ENCODE data around the gene TANC1.

TANC1 gene

DNA sequence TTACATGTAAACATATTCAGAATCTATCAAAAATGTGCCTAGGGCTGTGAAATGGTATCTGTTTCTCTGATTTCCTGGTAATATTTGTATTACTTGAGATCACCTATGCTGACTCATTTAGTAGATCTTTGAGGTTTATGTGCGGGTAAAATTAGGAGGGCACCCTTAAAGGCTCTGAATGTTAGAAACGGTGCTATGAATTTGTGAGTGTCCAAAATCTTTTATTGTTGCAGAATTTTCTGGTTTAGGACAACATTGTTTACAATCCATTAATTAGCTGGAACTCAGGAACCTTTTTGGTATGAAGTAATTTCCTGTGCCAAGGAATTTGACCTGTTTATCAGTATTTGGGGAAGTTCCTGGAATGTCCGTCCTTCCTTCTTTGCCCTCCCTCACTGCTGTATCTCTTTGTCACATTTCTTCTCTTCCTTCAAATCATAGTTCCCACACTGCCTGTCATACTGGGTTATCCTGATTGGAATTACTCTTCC, 130.5 kb downstream of the TANC1 start:
- Mint-ChIP-seq H3K4me3 (no peak overlapping the region), H3K9me3 (peaks cover 15% of the 10 kb centered on the region), H3K36me3 (ENCODE audit: low read depth) (peaks cover 4% of the 10 kb centered on the region)

DNA sequence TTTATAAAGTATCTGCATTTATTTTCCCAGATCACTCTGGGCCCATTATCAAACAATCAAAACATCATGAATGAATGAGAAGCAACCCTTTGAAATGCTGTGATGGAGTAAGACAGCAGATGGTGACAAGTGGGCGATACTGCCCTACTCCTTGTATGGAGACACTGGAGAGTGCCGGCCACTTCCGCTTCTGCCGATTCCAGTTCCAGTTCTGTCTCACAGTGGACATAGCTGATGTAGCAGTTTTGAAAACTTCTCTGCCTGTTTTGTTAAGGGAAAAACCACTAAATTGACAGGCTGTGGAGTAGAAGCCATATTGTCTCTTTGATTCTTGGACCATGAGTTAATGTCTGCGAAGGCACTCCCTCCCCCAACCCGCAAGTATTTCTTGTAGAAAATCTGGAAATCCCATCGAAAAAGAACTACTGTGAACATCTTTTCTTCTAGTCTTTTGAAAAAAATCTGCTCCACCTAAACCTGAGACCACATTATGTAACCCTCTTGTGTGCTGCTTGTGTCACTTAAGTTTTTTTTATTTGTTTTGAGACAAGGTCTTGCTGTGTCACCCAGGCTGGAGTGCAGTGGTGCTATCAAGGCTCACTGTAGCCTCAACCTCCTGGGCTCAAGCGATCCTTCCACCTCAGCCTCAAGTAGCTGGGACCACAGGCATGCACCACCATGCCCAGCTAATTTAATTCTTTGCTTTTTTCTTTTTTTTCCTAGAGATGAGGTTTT, 133.5 kb downstream of the TANC1 start:
- Mint-ChIP-seq H3K9me3 (peaks cover 2% of the 10 kb centered on the region), H3K27ac (no peak overlapping the region), H3K4me1 (ENCODE audit: low read depth) (no peaks in the 10 kb centered on the region), H3K27me3 (ENCODE audit: low read depth) (no peaks in the 10 kb centered on the region), H3K4me3 (no peak overlapping the region), H3K36me3 (ENCODE audit: low read depth) (no peaks in the 10 kb centered on the region)

More for the DNA sequence above, 130.5 kb downstream of the TANC1 start:
- Mint-ChIP-seq H3K4me1 (ENCODE audit: low read depth) (peaks cover 4% of the 10 kb centered on the region), H3K27me3 (ENCODE audit: low read depth) (no peaks in the 10 kb centered on the region), H3K27ac (no peak overlapping the region)

DNA sequence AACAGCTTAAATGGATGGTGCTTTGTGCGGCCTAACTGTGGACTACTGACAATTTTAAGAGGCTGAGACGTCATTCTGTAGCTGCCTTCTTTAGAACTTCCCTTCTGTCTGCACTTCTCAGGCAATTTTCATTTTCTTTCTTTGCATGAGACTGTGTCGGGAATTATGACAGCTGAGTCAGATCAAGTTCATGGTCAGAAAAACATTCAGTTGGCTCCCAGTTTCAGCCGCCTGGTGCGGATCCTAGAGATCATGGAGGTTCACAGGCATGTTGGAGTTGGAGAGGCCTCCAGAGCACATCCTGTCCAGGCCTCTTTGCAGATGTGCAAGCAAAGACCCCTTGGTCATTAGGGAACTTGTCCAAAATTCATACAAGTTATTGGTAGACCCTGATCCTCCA, 135.0 kb downstream of the TANC1 start:
- Mint-ChIP-seq H3K9me3 (no peaks in the 10 kb centered on the region), H3K27me3 (ENCODE audit: low read depth) (no peaks in the 10 kb centered on the region), H3K4me3 (no peak overlapping the region), H3K36me3 (ENCODE audit: low read depth) (no peaks in the 10 kb centered on the region), H3K27ac (no peak overlapping the region), H3K4me1 (ENCODE audit: low read depth) (no peaks in the 10 kb centered on the region)

DNA sequence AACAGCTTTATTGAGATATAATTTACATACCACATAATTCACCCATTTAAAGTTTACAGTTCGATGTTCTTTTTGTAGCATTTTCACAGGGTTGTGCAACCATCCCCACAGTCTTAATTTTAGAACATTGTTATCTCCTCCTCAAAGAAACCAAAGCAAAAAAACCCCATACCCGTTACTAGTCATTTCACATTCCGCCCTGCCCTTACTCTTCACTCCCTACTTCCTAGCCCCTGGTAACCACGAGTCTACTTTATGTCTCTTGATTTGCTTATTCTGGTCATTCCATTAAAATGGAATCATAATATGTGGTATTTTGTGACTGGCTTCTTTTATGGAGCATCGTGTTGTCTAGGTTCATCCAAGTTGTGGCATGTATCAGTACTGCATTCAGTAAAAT, 137.7 kb downstream of the TANC1 start:
- H3K4me3 Mint-ChIP-seq = no peak overlapping the region
- H3K9me3 Mint-ChIP-seq = no peaks in the 10 kb centered on the region
- H3K36me3 Mint-ChIP-seq (ENCODE audit: low read depth) = no peaks in the 10 kb centered on the region
- no peaks in the 10 kb centered on the region for H3K4me1 Mint-ChIP-seq (ENCODE audit: low read depth)
- no peak overlapping the region for H3K27ac Mint-ChIP-seq
- no peaks in the 10 kb centered on the region for H3K27me3 Mint-ChIP-seq (ENCODE audit: low read depth)

DNA sequence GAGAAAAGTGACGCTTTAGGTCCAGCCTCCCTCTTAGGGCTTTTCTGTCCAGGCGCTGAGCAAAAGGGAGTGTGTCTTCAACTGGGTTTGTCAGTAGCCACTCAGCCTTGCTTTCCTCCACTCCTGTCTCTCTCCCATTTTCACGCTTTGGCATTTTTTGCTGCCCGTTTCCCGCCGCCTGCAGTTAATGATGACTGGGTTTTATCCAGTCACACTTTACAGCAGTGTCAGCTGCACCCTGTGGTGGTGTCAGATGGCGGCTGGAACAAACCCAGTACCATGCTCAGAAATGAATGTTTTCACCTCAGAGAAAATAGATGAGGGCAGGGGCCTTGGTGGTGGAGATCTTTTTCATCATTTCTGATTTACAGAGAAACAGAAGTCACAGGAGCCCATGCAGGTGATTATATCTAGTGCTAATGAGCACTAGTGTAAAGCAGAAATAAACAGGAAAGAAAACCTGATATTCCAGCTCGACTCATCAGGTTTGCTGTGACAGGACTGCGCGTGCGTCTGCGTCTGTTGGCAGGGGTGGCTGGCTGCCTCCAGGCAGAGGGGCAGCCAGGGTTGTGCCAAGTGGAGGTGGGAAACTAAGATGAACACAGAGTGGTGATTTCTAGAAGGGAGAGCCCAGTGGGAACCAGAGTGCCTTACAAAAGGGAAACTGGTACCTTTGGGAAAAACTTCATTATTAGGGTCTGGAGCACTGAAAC, 139.9 kb downstream of the TANC1 start:
- no peaks in the 10 kb centered on the region for H3K4me1 Mint-ChIP-seq (ENCODE audit: low read depth)
- no peaks in the 10 kb centered on the region for H3K9me3 Mint-ChIP-seq
- H3K27ac Mint-ChIP-seq = no peak overlapping the region
- H3K27me3 Mint-ChIP-seq (ENCODE audit: low read depth) = peaks cover 4% of the 10 kb centered on the region
- no peaks in the 10 kb centered on the region for H3K36me3 Mint-ChIP-seq (ENCODE audit: low read depth)
- no peak overlapping the region for H3K4me3 Mint-ChIP-seq

DNA sequence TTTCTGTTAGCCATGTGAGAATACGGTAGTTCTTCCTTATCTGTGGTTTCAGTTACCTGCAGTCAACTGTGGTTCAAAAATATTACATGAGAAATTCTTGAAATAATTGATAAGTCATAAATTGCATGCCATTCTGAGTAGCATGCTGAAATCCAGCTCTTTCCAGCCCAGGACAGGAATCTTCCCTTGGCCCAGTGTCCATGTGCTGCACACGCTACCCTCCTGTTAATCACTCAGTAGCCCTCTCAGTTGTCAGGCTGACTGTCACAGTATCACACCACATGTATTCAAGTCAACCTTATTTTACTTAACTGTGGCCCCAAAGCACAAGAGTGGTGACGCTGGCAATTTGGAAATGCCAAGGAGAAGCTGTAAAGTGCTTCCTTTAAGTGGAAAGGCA, 141.1 kb downstream of the TANC1 start:
- Mint-ChIP-seq H3K9me3 (no peaks in the 10 kb centered on the region), H3K27me3 (ENCODE audit: low read depth) (peaks cover 11% of the 10 kb centered on the region), H3K27ac (no peak overlapping the region), H3K4me3 (no peak overlapping the region), H3K36me3 (ENCODE audit: low read depth) (no peaks in the 10 kb centered on the region), H3K4me1 (ENCODE audit: low read depth) (no peaks in the 10 kb centered on the region)

DNA sequence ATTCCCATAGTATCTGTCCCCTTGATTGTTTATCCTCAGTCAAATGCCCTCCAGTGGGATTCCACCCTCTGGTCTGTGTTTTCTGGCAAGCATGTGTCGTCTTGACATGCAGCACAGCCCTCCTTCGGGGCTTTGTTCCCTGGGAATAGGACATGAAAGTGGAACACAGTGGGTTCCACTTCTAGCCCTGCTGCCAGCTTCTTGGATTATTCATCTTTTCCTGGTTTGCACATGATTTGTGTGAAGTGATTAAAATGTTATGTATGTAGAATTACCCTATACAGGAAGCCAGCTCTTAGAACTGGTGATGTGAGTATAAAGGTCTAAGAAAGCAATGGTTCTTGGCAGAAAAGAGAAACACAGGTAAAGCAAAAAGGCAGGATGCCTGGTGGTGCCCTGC, 142.3 kb downstream of the TANC1 start:
- H3K4me3 Mint-ChIP-seq = no peak overlapping the region
- H3K27ac Mint-ChIP-seq = no peak overlapping the region
- H3K4me1 Mint-ChIP-seq (ENCODE audit: low read depth) = no peaks in the 10 kb centered on the region
- no peaks in the 10 kb centered on the region for H3K36me3 Mint-ChIP-seq (ENCODE audit: low read depth)
- peaks cover 11% of the 10 kb centered on the region for H3K27me3 Mint-ChIP-seq (ENCODE audit: low read depth)
- H3K9me3 Mint-ChIP-seq = no peaks in the 10 kb centered on the region

DNA sequence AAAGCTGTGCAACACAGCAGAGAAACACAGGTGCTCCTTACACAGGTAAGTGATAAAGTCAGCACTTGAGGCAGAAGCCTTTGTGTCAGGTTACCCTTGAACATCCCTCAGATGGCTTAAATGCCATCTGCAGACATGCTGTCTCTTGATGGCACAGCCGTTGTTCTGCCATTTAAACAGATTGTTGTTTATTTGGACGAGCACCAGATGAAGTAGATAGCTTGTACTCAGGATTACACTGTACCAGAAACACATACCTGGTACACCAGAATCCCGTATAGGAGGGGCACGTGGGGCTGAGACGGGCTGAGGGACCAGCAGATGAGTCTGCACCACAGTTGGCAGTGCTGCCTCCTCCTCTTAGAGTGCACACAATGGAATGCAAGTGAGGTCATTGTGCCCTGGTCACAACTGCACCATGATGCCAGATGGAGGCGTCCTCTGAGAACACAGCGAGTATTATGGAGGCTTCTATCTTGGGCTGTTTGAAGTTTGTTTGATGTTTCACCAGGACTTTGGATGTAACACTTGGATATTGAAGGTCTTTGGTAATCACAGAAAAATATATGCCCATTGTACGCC, 143.0 kb downstream of the TANC1 start:
- Mint-ChIP-seq H3K27ac (no peak overlapping the region), H3K4me1 (ENCODE audit: low read depth) (no peaks in the 10 kb centered on the region)

DNA sequence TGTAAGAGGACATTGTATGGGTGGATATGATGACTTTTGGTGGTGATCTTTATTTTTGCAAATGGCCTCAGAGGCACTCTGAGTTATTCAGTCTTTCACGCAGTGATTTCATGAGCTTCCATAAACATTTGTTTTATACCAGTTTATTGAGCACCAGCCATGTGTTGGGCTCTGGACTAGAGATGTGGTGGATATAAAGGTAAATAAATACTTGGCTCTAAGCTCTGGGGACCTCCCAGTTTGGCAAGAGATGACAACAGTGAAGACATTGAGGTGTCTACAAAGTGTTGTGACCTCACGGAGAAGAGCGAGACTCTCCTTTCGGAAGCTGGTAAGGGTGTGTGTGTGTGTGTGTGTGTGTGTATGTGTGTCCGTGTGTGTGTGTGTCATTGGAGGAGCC, 146.4 kb downstream of the TANC1 start:
- Mint-ChIP-seq H3K4me3 (no peak overlapping the region), H3K27me3 (ENCODE audit: low read depth) (peaks cover 11% of the 10 kb centered on the region), H3K27ac (no peak overlapping the region), H3K9me3 (no peaks in the 10 kb centered on the region), H3K4me1 (ENCODE audit: low read depth) (no peaks in the 10 kb centered on the region), H3K36me3 (ENCODE audit: low read depth) (no peaks in the 10 kb centered on the region)

More for the DNA sequence above, 143.0 kb downstream of the TANC1 start:
- H3K36me3 Mint-ChIP-seq (ENCODE audit: low read depth) = no peaks in the 10 kb centered on the region
- H3K9me3 Mint-ChIP-seq = no peaks in the 10 kb centered on the region
- peaks cover 11% of the 10 kb centered on the region for H3K27me3 Mint-ChIP-seq (ENCODE audit: low read depth)
- no peak overlapping the region for H3K4me3 Mint-ChIP-seq

DNA sequence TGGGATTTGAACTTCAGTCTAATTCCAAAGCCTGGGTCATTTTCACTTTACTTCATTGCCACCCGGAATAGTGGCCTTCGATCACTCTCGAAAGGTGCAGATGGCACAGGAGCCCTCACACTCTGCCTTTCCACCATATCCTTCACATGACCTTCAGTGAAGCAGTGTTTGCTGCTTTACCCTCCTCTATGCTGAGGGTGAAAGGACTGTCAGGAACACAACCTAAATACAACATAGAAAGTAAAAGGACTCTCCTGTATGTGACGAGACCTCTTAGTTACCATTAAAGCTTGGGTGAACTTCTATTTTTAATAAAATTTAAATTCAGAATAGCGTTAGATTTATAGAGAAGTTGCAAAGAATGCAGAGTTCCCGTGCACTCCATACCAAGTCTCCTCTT, 148.5 kb downstream of the TANC1 start:
- H3K9me3 Mint-ChIP-seq = no peaks in the 10 kb centered on the region
- H3K4me3 Mint-ChIP-seq = no peak overlapping the region
- H3K4me1 Mint-ChIP-seq (ENCODE audit: low read depth) = no peaks in the 10 kb centered on the region
- no peak overlapping the region for H3K27ac Mint-ChIP-seq
- H3K36me3 Mint-ChIP-seq (ENCODE audit: low read depth) = no peaks in the 10 kb centered on the region
- H3K27me3 Mint-ChIP-seq (ENCODE audit: low read depth) = peaks cover 14% of the 10 kb centered on the region

DNA sequence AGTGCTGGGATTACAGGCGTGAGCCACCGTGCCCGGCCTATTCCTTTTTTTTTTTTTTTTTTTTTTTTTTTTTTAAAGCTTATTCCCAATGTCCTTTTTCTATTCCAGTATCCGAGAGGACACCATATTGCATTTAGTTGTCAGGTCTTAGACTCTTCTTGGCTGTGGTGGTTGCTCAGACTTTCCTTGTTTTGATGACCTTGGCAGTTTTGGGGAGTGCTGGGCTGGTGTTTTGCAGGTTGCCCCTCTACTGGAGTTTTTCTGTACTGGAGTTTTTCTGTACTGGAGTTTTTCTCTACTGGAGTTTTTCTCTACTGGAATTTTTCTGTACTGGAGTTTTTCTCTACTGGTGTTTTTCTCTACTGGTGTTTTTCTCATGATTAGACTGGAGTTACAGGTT, 149.2 kb downstream of the TANC1 start:
- Mint-ChIP-seq H3K36me3 (ENCODE audit: low read depth) (no peaks in the 10 kb centered on the region), H3K27ac (no peak overlapping the region), H3K4me3 (no peak overlapping the region), H3K4me1 (ENCODE audit: low read depth) (no peaks in the 10 kb centered on the region), H3K9me3 (no peaks in the 10 kb centered on the region), H3K27me3 (ENCODE audit: low read depth) (peaks cover 14% of the 10 kb centered on the region)

DNA sequence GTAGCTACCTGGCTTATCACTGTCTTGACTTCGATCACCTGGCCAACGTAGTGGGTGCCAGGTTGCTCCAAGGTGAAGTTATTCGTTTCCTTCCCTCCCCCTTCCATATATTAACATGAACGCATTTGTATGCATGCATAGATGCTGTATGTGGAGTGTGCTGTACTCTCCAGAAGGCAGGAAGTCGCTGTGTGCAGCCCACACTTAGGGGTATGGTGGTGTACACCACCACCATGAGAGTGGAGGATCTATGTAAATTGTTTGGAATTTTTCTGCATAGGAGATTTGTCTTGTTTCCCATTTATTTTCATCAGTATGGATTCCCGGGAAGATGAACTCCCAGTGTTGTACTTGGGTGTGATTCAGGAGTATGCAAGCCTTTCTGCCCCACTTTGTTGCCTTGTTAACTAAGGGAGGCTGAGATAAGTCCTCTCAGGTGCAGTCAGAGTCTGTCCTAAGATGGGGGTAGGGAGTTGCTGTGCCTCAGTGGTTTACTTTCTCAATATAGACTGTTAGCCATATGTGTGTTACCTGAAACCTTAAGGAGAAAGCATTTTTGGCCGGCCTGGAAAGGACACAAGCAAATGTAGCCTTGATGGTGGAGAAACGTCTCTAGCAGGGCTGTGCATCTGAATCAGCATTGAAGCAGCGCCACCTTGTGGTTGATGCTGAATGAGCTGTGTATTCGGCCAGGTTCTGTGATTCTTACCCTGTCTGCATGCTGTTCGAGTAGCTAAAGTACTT, 149.8 kb downstream of the TANC1 start:
- Mint-ChIP-seq H3K4me3 (no peak overlapping the region), H3K27ac (no peak overlapping the region), H3K9me3 (no peaks in the 10 kb centered on the region), H3K4me1 (ENCODE audit: low read depth) (no peaks in the 10 kb centered on the region), H3K36me3 (ENCODE audit: low read depth) (no peaks in the 10 kb centered on the region), H3K27me3 (ENCODE audit: low read depth) (peaks cover 11% of the 10 kb centered on the region)

DNA sequence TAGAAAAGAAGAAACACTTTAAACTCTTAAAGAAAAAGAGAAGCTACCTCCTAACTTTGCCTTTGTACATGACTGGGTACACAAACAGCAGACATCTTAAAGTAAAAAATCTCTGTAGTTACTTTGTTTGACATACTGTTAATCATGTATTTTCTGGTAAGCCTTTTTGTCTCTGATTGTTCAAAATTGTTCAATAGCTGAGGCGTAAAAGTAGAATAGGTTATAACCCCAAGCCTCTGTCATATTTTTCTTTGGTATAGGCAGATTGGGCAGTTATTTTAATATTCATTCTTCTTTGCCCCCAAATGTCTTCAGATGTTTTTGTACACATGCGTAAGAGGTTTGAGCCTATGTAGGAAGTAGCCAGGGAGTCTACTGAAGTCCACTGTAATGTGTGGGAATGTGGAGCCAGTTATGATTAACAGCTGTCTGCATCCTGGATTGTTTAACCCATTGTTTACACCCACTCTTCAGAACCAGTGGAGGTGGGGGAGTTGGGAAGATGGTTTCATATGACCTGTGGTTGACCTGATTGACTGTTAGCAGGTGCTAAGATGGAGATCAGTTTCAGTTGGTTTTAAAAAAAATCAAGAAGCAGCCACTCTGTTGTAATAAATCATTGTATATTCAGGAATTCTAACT, 150.5 kb downstream of the TANC1 start:
- no peaks in the 10 kb centered on the region for H3K36me3 Mint-ChIP-seq (ENCODE audit: low read depth)
- H3K4me1 Mint-ChIP-seq (ENCODE audit: low read depth) = peaks cover 2% of the 10 kb centered on the region
- no peak overlapping the region for H3K4me3 Mint-ChIP-seq
- H3K27me3 Mint-ChIP-seq (ENCODE audit: low read depth) = peaks cover 7% of the 10 kb centered on the region
- no peaks in the 10 kb centered on the region for H3K9me3 Mint-ChIP-seq
- no peak overlapping the region for H3K27ac Mint-ChIP-seq

DNA sequence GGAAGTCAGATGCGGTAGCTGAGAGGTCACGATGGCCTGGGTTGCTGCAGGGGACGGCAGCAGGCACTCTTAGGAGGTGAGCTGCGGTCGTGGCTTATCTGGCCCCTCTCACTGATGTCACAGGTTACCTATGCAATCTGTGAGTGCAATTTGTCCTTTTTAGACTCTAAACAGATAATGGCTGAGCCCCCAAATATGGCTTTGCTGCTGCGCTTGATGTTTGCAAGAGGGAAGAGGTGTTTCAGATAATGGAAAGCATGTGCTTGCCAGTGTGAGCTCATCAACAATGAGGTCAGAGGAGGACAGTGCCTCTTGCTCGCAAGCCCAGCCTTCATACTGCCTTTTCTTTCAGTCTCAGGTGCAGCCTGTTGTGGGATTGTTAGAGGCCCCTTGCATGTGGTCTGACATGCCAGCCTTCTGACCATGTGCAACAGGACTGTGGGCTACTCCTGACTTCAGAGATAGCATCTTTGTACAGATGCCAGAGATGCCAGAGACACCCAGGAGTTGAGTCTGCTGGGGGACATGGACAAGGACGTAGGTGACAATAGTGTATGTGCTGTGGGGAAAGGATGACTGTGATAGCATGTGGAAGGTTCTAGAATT, 151.3 kb downstream of the TANC1 start:
- no peaks in the 10 kb centered on the region for H3K36me3 Mint-ChIP-seq (ENCODE audit: low read depth)
- H3K27ac Mint-ChIP-seq = no peak overlapping the region
- no peaks in the 10 kb centered on the region for H3K9me3 Mint-ChIP-seq
- H3K4me1 Mint-ChIP-seq (ENCODE audit: low read depth) = peaks cover 9% of the 10 kb centered on the region
- no peak overlapping the region for H3K4me3 Mint-ChIP-seq
- peaks cover 4% of the 10 kb centered on the region for H3K27me3 Mint-ChIP-seq (ENCODE audit: low read depth)

All from T-helper 1 cell treated with Interleukin-12 subunit alpha and Interleukin-12 subunit beta and Interleukin-4 antibody, amounts not matched to agents 30 μg/mL and 1 μg/mL, for 36 hours (primary cell).